HepG2 (cell line): Measurements from ENCODE around the gene BTG3. TPM values are rescaled to one million over a fixed set of nuclear protein-coding genes. Genes with fewer than 3 reads are reported as not detected.

ENCODE experiments used
- ASH2L ChIP-seq: fragments of 300-600, 200-600 bp; sonication (generic); IDR thresholded peaks from 2 replicates; pipeline ENCODE4 v1.7.0; 2017; ENCODE audit warnings: low read depth, mild to moderate bottlenecking, moderate library complexity, mixed read lengths, low read length; ENCODE audit not compliant: insufficient read length
- ATF4 ChIP-seq, 2 experiments: fragments of 450-650 bp in 1 of 2; sonication (generic) in 1 of 2; formaldehyde crosslinking; IDR thresholded peaks; 2 replicates each; pipeline versions ENCODE4 v1.5.0 to v1.8.0; 2020 to 2022; ENCODE audit warnings: mild to moderate bottlenecking in 1 of 2, missing genetic modification reagents in 1 of 2
- DNMT1 ChIP-seq: sonication (generic); formaldehyde crosslinking; IDR thresholded peaks from 2 replicates; pipeline ENCODE4 v1.5.1; 2020; ENCODE audit warnings: mild to moderate bottlenecking, missing genetic modification reagents
- MLXIP ChIP-seq: sonication (generic); formaldehyde crosslinking; IDR thresholded peaks from 2 replicates; pipeline ENCODE4 v1.9.0; 2021; ENCODE audit warnings: missing genetic modification reagents, borderline replicate concordance
- MZF1 ChIP-seq: sonication (generic); formaldehyde crosslinking; IDR thresholded peaks from 2 replicates; pipeline ENCODE4 v1.8.1; 2023; ENCODE audit warnings: mild to moderate bottlenecking, missing genetic modification reagents, borderline replicate concordance
- NR2F2 ChIP-seq: IDR thresholded peaks from 2 replicates; pipeline ENCODE4 v1.6.1; 2012; ENCODE audit warnings: low read depth, inconsistent platforms, borderline replicate concordance
- SMAD3 ChIP-seq: sonication (generic); formaldehyde crosslinking; IDR thresholded peaks from 2 replicates; pipeline ENCODE4 v1.4.0; 2020; ENCODE audit warnings: missing genetic modification reagents
- ZNF281 ChIP-seq: sonication (generic); formaldehyde crosslinking; IDR thresholded peaks from 2 replicates; pipeline ENCODE4 v1.4.0; 2020; ENCODE audit warnings: missing genetic modification reagents, borderline replicate concordance
- ZNF33A ChIP-seq: sonication (generic); formaldehyde crosslinking; IDR thresholded peaks from 2 replicates; pipeline ENCODE4 v1.5.1; 2020; ENCODE audit warnings: missing genetic modification reagents, mild to moderate bottlenecking, moderate library complexity, borderline replicate concordance
- ZNF510 ChIP-seq: sonication (generic); formaldehyde crosslinking; IDR thresholded peaks from 2 replicates; pipeline ENCODE4 v1.4.0; 2020; ENCODE audit warnings: low read depth, mild to moderate bottlenecking, missing genetic modification reagents
- ZNF639 ChIP-seq: conservative IDR thresholded peaks from 2 replicates; pipeline ENCODE4 v1.6.1; 2018; ENCODE audit warnings: missing genetic modification reagents
- ZSCAN5A ChIP-seq: sonication (generic); formaldehyde crosslinking; IDR thresholded peaks from 2 replicates; pipeline ENCODE4 v1.8.0; 2022; ENCODE audit warnings: mild to moderate bottlenecking, missing genetic modification reagents, borderline replicate concordance
- polyA plus RNA-seq, 8 experiments: library from polyadenylated mRNA; depleted of rRNA in 3 of 8; stranded (reverse) in 7 of 8; unstranded in 1 of 8; fragments of >200 nt; fragmentation: Illumina TruSeq in 4 of 8; extraction: Trizol in 4 of 8; gene quantifications; 2 replicates each; pipeline versions ENCODE4 v1.2.1 to v1.2.3, GENCODE V29; 2011 to 2016; ENCODE audit warnings: low read depth in 4 of 8, missing spikeins in 1 of 8, mixed read lengths in 1 of 8; ENCODE audit not compliant: insufficient read depth in 1 of 8
- total RNA-seq, 5 experiments: library from RNA; depleted of rRNA; stranded (reverse); fragments of >200 nt; fragmentation: Illumina TruSeq; extraction: Trizol; gene quantifications; 2 replicates each; pipeline ENCODE4 v1.2.3, GENCODE V29; 2016; ENCODE audit warnings: low read depth in 1 of 5

BTG3 gene
- total and polyA plus RNA-seq, 2 of the 13 experiments (the other 11 are each of a cell fraction or from before 2014, with no cell fraction given) = 13.9 to 27.4 TPM

GRCh38 chr21:17612565-17613241 is at the start of gene BTG3 (continued):
- TF ChIP-seq ATF4 (CRISPR knock-in tag; IDR thresholded peaks at IDR 0.05) (0 out of 4 replicates have a peak, but pooled peaks of 1 of the 2 experiments have one; percentile 30), MZF1 (CRISPR knock-in tag) (no peak), ZNF281 (CRISPR knock-in tag) (no peak), DNMT1 (CRISPR knock-in tag) (peak; percentile 82; the same call in 1 of the 2 replicates), ZNF33A (no peak), ZNF639 (CRISPR knock-in tag) (no peak), MLXIP (CRISPR knock-in tag) (no peak), SMAD3 (CRISPR knock-in tag) (no peak), NR2F2 (no peak), ZSCAN5A (CRISPR knock-in tag) (no peak), ASH2L (peak; percentile 29), ZNF510 (no peak)
